RWPE2 (cell line): ENCODE results near the gene CNTNAP2.

Experiments used
- ATAC-seq: fragments of 200-7000 bp; cut with Tn5 transposase; 3 replicates; pipeline ENCODE4 v1.9.1; 2021; ENCODE audit warnings: low read depth
- DNase-seq: peaks from one replicate; pipeline ENCODE4 v3.0.0-alpha.2; 2020; ENCODE audit warnings: low spot score
- H3K27ac ChIP-seq: fragments of 450-650 bp; 2 replicates; pipeline ENCODE4 v1.5.1; 2017; ENCODE audit warnings: mild to moderate bottlenecking; ENCODE audit not compliant: poor library complexity, severe bottlenecking
- H3K27me3 ChIP-seq: fragments of 250-450 bp; sonication (Bioruptor Pico); 2 replicates; pipeline ENCODE4 v1.5.1; 2021; ENCODE audit warnings: mild to moderate bottlenecking, moderate library complexity; ENCODE audit not compliant: insufficient read depth, poor library complexity, severe bottlenecking
- H3K36me3 ChIP-seq: fragments of 250-450 bp; sonication (Bioruptor Pico); 2 replicates; pipeline ENCODE4 v1.5.1; 2020; ENCODE audit warnings: low read depth, mild to moderate bottlenecking, moderate library complexity
- H3K4me1 ChIP-seq: fragments of 250-450 bp; sonication (Bioruptor Pico); 2 replicates; pipeline ENCODE4 v1.5.1; 2021; ENCODE audit warnings: mild to moderate bottlenecking, moderate library complexity; ENCODE audit not compliant: insufficient read depth, poor library complexity, severe bottlenecking
- H3K4me3 ChIP-seq: fragments of 250-450 bp; sonication (Bioruptor Pico); 2 replicates; pipeline ENCODE4 v1.5.1; 2021; ENCODE audit warnings: mild to moderate bottlenecking, moderate library complexity; ENCODE audit not compliant: severe bottlenecking
- H3K9me3 ChIP-seq: fragments of 250-450 bp; sonication (Bioruptor Pico); 2 replicates; pipeline ENCODE4 v1.5.1; 2021; ENCODE audit warnings: mild to moderate bottlenecking, moderate library complexity; ENCODE audit not compliant: severe bottlenecking
- CTCF ChIP-seq: fragments of 450-650 bp; IDR thresholded peaks from one replicate; pipeline ENCODE4 v1.5.1; 2017; ENCODE audit warnings: mild to moderate bottlenecking, moderate library complexity; ENCODE audit not compliant: poor library complexity, severe bottlenecking

The CNTNAP2 gene

GRCh38 chr7:147861058-147861716, 1744.6 kb downstream of the CNTNAP2 start:
- TF ChIP-seq CTCF = no peak
- no peak for DNase-seq

GRCh38 chr7:147861945-147862344, 1745.3 kb downstream of the CNTNAP2 start:
- H3K4me1 ChIP-seq = no peaks in the 10 kb centered on the region
- H3K27ac ChIP-seq = no peak overlapping the region
- no peaks in the 10 kb centered on the region for H3K9me3 ChIP-seq
- ATAC-seq = no peak
- H3K4me3 ChIP-seq = no peak overlapping the region
- no peaks in the 10 kb centered on the region for H3K27me3 ChIP-seq
- H3K36me3 ChIP-seq = no peaks in the 10 kb centered on the region
- TF ChIP-seq CTCF = no peak
- DNase-seq = no peak

More at GRCh38 chr7:147861058-147861716, 1744.6 kb downstream of the CNTNAP2 start:
- Histone ChIP-seq H3K36me3 (no peaks in the 10 kb centered on the region), H3K27me3 (no peaks in the 10 kb centered on the region), H3K9me3 (no peaks in the 10 kb centered on the region), H3K27ac (no peak overlapping the region), H3K4me3 (no peak overlapping the region), H3K4me1 (no peaks in the 10 kb centered on the region)
- ATAC-seq = no peak

GRCh38 chr7:147869456-147869855, 1752.9 kb downstream of the CNTNAP2 start:
- no peak for TF ChIP-seq CTCF
- ATAC-seq (no peak), DNase-seq (no peak)
- no peaks in the 10 kb centered on the region for H3K27me3 ChIP-seq
- H3K4me1 ChIP-seq = no peaks in the 10 kb centered on the region
- no peaks in the 10 kb centered on the region for H3K9me3 ChIP-seq
- H3K27ac ChIP-seq = no peak overlapping the region
- H3K4me3 ChIP-seq = no peak overlapping the region
- H3K36me3 ChIP-seq = no peaks in the 10 kb centered on the region

- no peaks in the 10 kb centered on the region for H3K9me3 ChIP-seq
- H3K4me3 ChIP-seq = no peak overlapping the region
- no peaks in the 10 kb centered on the region for H3K27me3 ChIP-seq
- H3K27ac ChIP-seq = no peak overlapping the region
- H3K4me1 ChIP-seq = no peaks in the 10 kb centered on the region
- ATAC-seq = no peak
- no peaks in the 10 kb centered on the region for H3K36me3 ChIP-seq
- no peak for DNase-seq
- TF ChIP-seq CTCF = no peak
Measured at GRCh38 chr7:147878912-147879661, 1762.5 kb downstream of the CNTNAP2 start.

GRCh38 chr7:147885869-147886268, 1769.3 kb downstream of the CNTNAP2 start:
- no peak for TF ChIP-seq CTCF

More at GRCh38 chr7:147885869-147886268, 1769.3 kb downstream of the CNTNAP2 start:
- H3K36me3 ChIP-seq = no peaks in the 10 kb centered on the region
- H3K27ac ChIP-seq = no peak overlapping the region
- H3K27me3 ChIP-seq = no peaks in the 10 kb centered on the region
- no peak overlapping the region for H3K4me3 ChIP-seq
- no peaks in the 10 kb centered on the region for H3K4me1 ChIP-seq
- no peak for DNase-seq
- ATAC-seq = no peak
- H3K9me3 ChIP-seq = no peaks in the 10 kb centered on the region
